NT2/D1 (cell line): ENCODE data around the gene XDH.

Source experiments
- SUZ12 ChIP-seq: IDR thresholded peaks from 2 replicates; pipeline ENCODE4 v1.6.1; 2011; ENCODE audit not compliant: insufficient read length, insufficient read depth; ENCODE audit errors: extremely low read depth
- YY1 ChIP-seq: IDR thresholded peaks from 2 replicates; pipeline ENCODE4 v1.6.1; 2011; ENCODE audit not compliant: insufficient read length, insufficient read depth
- ZNF274 ChIP-seq: IDR thresholded peaks from 2 replicates; pipeline ENCODE4 v1.6.1; 2011; ENCODE audit warnings: mild to moderate bottlenecking, low read depth, low read length

DNA sequence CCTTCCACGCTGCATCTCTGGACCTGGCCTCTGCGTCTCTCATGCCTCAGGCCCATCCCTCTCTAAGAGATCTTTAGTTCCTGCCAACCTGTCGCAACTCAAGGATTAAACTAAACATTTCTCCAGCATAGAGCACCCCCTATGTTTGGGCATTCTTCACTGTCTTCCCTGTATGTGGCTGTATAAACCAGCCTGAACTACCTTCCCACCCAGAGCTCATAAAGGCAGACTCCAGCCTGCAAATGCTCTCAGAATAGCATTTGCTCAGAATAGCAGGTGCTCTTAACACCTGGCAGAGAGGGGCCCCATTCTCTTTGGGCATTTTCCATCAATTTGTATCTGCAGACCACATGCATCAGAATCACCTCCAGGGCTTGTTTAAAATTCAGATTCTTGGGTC lies 97.1 kb downstream of the XDH start:
- no peak for TF ChIP-seq ZNF274
- no peak for TF ChIP-seq YY1
- TF ChIP-seq SUZ12, result no peak
